Measurements from ENCODE around the gene RMC1. TPM values are rescaled to one million over a fixed set of nuclear protein-coding genes. Genes with fewer than 3 reads are reported as not detected.
A peak's percentile ranks its signal among the peaks of the same experiment; 100 is the strongest.
"Not testable (repeated sequence)": the region's sequence is repeated elsewhere in the genome, so short reads cannot be mapped to it uniquely, and the experiment has no call there.

RMC1 gene
- total RNA-seq, 2 donors from 2014 or later = 58.8 to 61.1 TPM

DNA sequence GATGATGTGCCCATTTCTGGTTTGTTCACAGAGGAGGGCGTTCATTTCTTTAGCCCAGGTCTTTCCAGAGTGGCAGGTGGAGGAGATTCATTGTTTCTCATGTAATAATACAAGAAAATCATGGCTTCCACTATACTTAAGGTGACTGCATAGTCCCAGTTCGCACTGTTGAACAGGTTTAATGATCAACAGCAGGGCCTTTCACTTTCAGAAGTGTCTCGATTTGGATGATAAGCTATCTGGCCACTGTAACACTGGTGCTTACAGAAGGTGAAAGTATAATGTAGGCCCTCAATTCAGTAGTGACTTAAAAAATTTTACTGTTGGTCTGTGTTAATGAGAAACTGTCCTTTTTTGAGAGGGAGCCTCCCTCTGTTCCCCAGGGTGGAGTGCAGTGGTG, 1.4 kb downstream of the RMC1 start:
- peaks cover 17% of the 10 kb centered on the region for H3K36me3 Mint-ChIP-seq

DNA sequence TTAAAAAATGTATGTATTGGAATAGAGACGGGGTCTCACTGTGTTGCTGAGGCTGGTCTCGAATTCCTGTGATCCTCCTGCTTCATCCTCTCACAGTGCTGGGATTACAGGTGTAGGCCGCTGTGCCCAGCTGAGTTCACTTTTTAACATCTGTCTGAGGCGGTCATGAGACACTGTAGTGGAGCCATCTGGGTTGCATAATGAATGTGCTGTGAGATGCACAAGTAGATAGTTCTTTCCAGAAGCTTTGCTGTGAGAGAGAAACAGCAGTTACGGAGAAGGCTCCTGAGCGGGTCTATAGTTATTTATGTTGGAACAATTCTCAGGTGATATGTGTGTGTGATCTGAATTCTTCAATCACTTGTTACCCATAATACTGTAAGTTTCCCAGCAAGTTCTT, 3.1 kb downstream of the RMC1 start:
- Mint-ChIP-seq H3K4me3 (no peak overlapping the region), H3K36me3 (peaks cover 25% of the 10 kb centered on the region), H3K27me3 (no peaks in the 10 kb centered on the region), H3K4me1 (ENCODE audit: low read depth in 2 of 2) (peaks cover 20 to 40% of the 10 kb centered on the region in 2 donors), H3K9me3 (no peaks in the 10 kb centered on the region), H3K27ac (no peak overlapping the region)
- ATAC-seq (no peak), DNase-seq (ENCODE audit: low spot score) (no peak)

More for the DNA sequence above, 1.4 kb downstream of the RMC1 start:
- no peaks in the 10 kb centered on the region for H3K9me3 Mint-ChIP-seq
- H3K27ac Mint-ChIP-seq = peak overlapping the region; percentile 86 to 95
- no peak for ATAC-seq
- DNase-seq (ENCODE audit: low spot score) = no peak
- H3K4me1 Mint-ChIP-seq (ENCODE audit: low read depth in 2 of 2) = peaks cover 24 to 35% of the 10 kb centered on the region in 2 donors
- no peaks in the 10 kb centered on the region for H3K27me3 Mint-ChIP-seq
- H3K4me3 Mint-ChIP-seq = peak overlapping the region; percentile 98

DNA sequence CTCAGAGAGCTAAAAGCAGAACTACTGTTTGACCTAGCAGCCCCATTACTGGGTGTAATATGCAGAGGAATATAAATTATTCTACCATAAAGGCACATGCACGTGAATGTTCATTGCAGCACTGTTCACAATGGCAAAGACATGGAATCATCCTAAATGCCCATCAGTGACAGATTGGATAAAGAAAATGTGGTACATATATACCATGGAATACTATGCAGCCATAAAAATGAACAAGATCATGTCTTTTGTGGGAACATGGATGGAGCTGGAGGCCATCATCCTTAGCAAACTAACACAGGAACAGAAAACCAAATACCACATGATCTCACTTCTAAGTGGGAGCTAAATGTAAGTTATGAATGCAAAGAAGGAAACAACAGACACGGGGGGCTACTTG, 7.6 kb downstream of the RMC1 start:
- peaks cover 24% of the 10 kb centered on the region for H3K36me3 Mint-ChIP-seq
- H3K27ac Mint-ChIP-seq = peak overlapping the region; percentile 28 to 39
- not testable (repeated sequence) for ATAC-seq; H3K27me3 Mint-ChIP-seq; H3K4me3 Mint-ChIP-seq; DNase-seq (ENCODE audit: low spot score); H3K9me3 Mint-ChIP-seq
- peaks cover 14 to 30% of the 10 kb centered on the region in 2 donors for H3K4me1 Mint-ChIP-seq (ENCODE audit: low read depth in 2 of 2)

- peaks cover 24% of the 10 kb centered on the region for H3K36me3 Mint-ChIP-seq
- peaks cover 17 to 34% of the 10 kb centered on the region in 2 donors for H3K4me1 Mint-ChIP-seq (ENCODE audit: low read depth in 2 of 2)
- H3K27me3 Mint-ChIP-seq; H3K9me3 Mint-ChIP-seq; ATAC-seq; H3K4me3 Mint-ChIP-seq; DNase-seq (ENCODE audit: low spot score): not testable (repeated sequence)
- peak overlapping the region; percentile 36 to 90 for H3K27ac Mint-ChIP-seq
Measured at GRCh38 chr18:23512216-23512615, 8.9 kb downstream of the RMC1 start.

DNA sequence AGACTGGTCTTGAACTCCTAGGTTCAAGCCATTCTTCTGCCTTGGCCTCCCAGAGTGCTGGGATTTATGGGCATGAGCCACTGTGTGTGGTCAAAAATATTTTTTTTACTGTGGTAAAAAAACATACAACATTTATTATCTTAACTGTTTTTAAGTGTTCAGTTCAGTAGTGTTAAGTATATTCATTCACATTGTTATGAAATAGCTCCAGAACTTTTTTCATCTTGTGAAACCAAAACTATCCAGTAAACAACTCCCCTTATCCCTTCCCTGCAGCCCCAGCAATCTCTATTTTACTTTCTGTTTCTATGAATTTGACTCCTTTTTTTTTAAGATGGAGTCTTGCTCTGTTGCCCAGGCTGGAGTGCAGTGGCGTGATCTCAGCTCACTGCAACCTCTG, 9.3 kb downstream of the RMC1 start:
- no peak for DNase-seq (ENCODE audit: low spot score)
- H3K36me3 Mint-ChIP-seq = peaks cover 27% of the 10 kb centered on the region
- no peaks in the 10 kb centered on the region for H3K27me3 Mint-ChIP-seq
- peaks cover 17 to 34% of the 10 kb centered on the region in 2 donors for H3K4me1 Mint-ChIP-seq (ENCODE audit: low read depth in 2 of 2)
- ATAC-seq = peak in 1 of 2 donors; percentile 82
- no peaks in the 10 kb centered on the region for H3K9me3 Mint-ChIP-seq
- peak overlapping the region; percentile 36 to 90 for H3K27ac Mint-ChIP-seq
- no peak overlapping the region for H3K4me3 Mint-ChIP-seq

DNA sequence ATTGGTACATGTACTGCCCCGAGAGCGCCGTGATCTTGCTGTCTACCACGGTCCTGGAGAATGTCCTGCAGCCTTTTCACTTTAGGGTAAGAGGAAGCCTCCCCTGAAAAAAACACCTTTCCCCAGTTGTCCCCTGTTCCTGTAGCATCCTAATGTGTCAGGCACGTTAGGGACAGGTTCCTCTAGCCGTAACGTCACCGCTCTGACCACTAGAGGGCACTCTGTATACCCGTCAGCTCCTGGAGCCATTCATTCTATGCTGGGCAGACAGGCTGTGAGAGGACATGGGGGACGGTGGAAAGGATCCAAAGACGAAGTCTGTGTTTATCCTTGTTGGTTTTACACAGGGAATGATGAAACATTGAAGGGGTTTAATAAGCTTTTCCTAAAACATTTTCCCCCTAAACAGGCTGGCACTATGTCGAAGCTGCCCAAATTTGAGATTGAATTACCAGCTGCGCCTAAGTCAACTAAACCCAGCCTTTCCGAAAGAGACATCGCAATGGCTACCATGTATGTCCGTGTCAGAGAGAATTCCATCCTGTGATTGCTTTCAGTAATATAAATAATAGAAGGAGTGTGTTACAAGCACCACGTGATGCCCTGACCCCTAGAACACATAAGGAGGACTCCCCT, 12.7 kb downstream of the RMC1 start:
- DNase-seq (ENCODE audit: low spot score) (peak; percentile 85), ATAC-seq (peak; percentile 90 to 92)
- Mint-ChIP-seq H3K27me3 (no peaks in the 10 kb centered on the region), H3K9me3 (no peaks in the 10 kb centered on the region), H3K4me3 (no peak overlapping the region), H3K4me1 (ENCODE audit: low read depth in 2 of 2) (peaks cover 17 to 24% of the 10 kb centered on the region in 2 donors), H3K36me3 (peaks cover 21% of the 10 kb centered on the region), H3K27ac (peak overlapping the region; percentile 32 to 70)

- Mint-ChIP-seq H3K9me3 (no peaks in the 10 kb centered on the region), H3K4me3 (no peak overlapping the region), H3K27ac (peak overlapping the region in 1 of 2 donors; percentile 17), H3K4me1 (ENCODE audit: low read depth in 2 of 2) (peaks cover 19 to 21% of the 10 kb centered on the region in 2 donors), H3K27me3 (no peaks in the 10 kb centered on the region), H3K36me3 (peaks cover 36% of the 10 kb centered on the region)
- ATAC-seq (no peak), DNase-seq (ENCODE audit: low spot score) (no peak)
Measured at GRCh38 chr18:23519734-23520133, 16.4 kb downstream of the RMC1 start.

DNA sequence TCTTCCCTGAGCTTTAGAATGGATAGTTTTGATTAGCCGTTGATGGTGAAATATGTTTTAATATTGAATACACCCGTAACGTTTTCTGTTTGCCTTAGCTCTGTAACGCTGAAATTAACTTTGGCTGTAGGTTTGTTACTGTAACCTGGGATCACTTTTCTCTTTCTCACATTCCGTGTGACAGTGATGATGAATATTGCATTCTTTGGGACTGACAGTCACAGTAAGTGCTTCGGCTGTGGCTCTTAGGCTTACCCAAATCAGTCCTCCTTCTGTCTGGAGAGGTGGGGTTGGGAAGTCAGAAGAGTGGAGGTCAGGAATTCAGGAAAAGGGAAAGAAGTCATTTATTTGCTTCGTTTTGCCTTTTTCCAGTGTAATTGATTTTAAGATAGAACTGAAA, 18.0 kb downstream of the RMC1 start:
- peak overlapping the region; percentile 25 to 68 for H3K27ac Mint-ChIP-seq
- H3K27me3 Mint-ChIP-seq = no peaks in the 10 kb centered on the region
- H3K9me3 Mint-ChIP-seq = no peaks in the 10 kb centered on the region

DNA sequence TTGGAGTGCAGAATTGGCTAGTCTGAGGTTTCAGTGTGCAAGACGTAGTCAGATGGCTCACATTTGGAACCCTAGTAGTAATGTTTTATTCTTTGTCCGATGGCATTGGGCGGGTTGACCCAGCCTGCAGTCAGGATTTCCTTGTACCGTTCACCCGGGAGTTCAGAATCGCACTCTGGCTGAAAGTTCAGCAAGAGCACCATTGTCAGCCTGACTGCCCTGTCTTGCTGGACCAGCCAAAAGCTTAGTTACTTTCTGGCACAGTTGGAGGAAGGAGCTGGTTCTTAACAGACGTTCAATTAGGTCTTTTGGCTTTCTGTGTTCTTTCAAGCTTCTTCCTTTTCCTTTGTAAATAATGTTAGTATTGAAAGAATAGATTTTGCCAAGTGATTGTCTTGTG, 18.6 kb downstream of the RMC1 start:
- Mint-ChIP-seq H3K27me3 (no peaks in the 10 kb centered on the region), H3K4me3 (no peak overlapping the region), H3K27ac (peak overlapping the region; percentile 25 to 68), H3K9me3 (no peaks in the 10 kb centered on the region), H3K4me1 (ENCODE audit: low read depth in 2 of 2) (peaks cover 11 to 14% of the 10 kb centered on the region in 2 donors), H3K36me3 (peaks cover 41% of the 10 kb centered on the region)
- no peak for ATAC-seq
- no peak for DNase-seq (ENCODE audit: low spot score)

More for the DNA sequence above, 18.0 kb downstream of the RMC1 start:
- H3K4me1 Mint-ChIP-seq (ENCODE audit: low read depth in 2 of 2) = peaks cover 11 to 14% of the 10 kb centered on the region in 2 donors
- DNase-seq (ENCODE audit: low spot score) (no peak), ATAC-seq (no peak)
- H3K36me3 Mint-ChIP-seq = peaks cover 41% of the 10 kb centered on the region
- H3K4me3 Mint-ChIP-seq = no peak overlapping the region

DNA sequence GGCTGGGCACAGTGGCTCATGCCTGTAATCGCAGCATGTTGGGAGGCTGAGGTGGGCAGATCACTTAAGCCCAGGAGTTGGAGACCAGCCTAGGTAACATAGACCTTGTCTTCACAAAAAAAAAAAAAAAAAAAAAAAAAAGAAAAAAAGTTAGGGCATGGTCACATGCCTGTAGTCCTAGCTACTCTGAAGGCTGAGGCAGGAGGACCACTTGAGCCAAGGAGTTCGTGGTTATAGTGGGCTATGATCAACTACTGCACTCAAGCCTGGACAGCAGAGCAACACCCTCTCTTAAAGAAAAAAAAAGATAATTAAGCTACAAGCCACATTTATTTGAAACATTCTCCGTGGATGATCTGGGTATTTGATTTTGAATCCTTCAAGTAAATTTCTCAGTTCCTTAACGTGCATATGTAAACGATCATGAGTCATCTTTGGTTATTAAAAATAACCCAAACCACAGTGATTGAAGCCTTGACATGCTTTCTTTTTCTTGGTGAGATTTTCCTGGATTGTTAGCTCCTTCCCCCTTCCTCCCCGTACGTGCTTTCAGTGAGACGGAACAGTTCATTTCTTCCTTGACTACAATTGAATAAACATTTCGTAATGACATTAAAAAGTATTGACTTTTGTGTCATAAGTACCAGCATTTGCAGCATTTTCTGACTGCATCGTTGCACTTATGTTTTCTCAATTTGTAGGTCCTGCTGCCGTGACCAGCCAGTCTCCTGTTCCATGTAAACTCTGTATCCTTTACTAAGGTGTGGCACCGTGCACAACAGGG, 20.3 kb downstream of the RMC1 start:
- Mint-ChIP-seq H3K27ac (peak overlapping the region; percentile 36 to 70), H3K9me3 (no peaks in the 10 kb centered on the region), H3K36me3 (peaks cover 36% of the 10 kb centered on the region), H3K27me3 (no peaks in the 10 kb centered on the region), H3K4me3 (no peak overlapping the region), H3K4me1 (ENCODE audit: low read depth in 2 of 2) (peaks cover 11 to 15% of the 10 kb centered on the region in 2 donors)
- no peak for DNase-seq (ENCODE audit: low spot score)
- ATAC-seq = no peak

DNA sequence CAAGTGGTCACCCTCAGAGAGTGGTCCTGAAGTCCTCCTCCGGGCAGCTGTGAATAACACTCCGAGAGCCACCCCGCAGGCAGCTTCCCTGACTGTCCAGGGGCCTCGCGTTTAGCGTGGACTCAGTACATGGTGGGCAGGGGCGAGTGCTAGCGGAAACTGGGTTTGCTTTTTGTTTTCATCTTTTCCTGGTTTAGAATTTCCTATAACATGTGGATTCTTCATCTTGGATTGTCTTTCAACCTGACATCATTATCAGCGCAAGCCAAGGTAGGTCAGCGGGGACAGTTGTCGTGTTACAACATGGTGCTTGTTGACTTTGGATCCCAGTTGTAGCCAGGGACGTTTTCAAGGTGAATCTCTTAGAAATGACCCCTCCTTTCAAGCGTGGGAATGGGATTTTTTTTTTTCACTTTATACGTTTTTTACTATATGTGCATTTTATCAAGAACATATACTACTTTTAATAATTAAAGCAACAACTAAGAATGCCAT, 20.9 kb downstream of the RMC1 start:
- Mint-ChIP-seq H3K9me3 (no peaks in the 10 kb centered on the region), H3K27me3 (no peaks in the 10 kb centered on the region), H3K27ac (peak overlapping the region; percentile 36 to 70), H3K4me1 (ENCODE audit: low read depth in 2 of 2) (peaks cover 14 to 20% of the 10 kb centered on the region in 2 donors), H3K4me3 (no peak overlapping the region), H3K36me3 (peaks cover 36% of the 10 kb centered on the region)
- no peak for DNase-seq (ENCODE audit: low spot score)
- no peak for ATAC-seq

GRCh38 chr18:23526501-23527063, 23.3 kb downstream of the RMC1 start:
- no peak for DNase-seq (ENCODE audit: low spot score)
- Mint-ChIP-seq H3K27me3 (no peaks in the 10 kb centered on the region), H3K9me3 (no peaks in the 10 kb centered on the region), H3K27ac (no peak overlapping the region), H3K4me3 (no peak overlapping the region), H3K36me3 (peaks cover 32% of the 10 kb centered on the region), H3K4me1 (ENCODE audit: low read depth in 2 of 2) (peaks cover 22 to 26% of the 10 kb centered on the region in 2 donors)
- no peak for ATAC-seq

GRCh38 chr18:23528580-23529472, 25.5 kb downstream of the RMC1 start:
- H3K9me3 Mint-ChIP-seq = no peaks in the 10 kb centered on the region
- ATAC-seq (no peak), DNase-seq (ENCODE audit: low spot score) (no peak)
- peak overlapping the region; percentile 53 to 84 for H3K27ac Mint-ChIP-seq
- no peaks in the 10 kb centered on the region for H3K27me3 Mint-ChIP-seq
- peaks cover 24% of the 10 kb centered on the region for H3K36me3 Mint-ChIP-seq
- peaks cover 13 to 23% of the 10 kb centered on the region in 2 donors for H3K4me1 Mint-ChIP-seq (ENCODE audit: low read depth in 2 of 2)
- no peak overlapping the region for H3K4me3 Mint-ChIP-seq

Data from natural killer cell treated with Interleukin-12 subunit alpha and Interleukin-12 subunit beta and Interleukin-15 and Interleukin-18, amount 100 ng/mL, for 72 hours (primary cell).